Measurements from ENCODE around the gene KCNK1. TPM values are rescaled to one million over a fixed set of nuclear protein-coding genes. Genes with fewer than 3 reads are reported as not detected.
"Not testable (repeated sequence)": the region's sequence is repeated elsewhere in the genome, so short reads cannot be mapped to it uniquely, and the experiment has no call there.

KCNK1 gene
- total and polyA plus RNA-seq, 8 donors = 4.3 to 16.3 (median 5.4) TPM

DNA sequence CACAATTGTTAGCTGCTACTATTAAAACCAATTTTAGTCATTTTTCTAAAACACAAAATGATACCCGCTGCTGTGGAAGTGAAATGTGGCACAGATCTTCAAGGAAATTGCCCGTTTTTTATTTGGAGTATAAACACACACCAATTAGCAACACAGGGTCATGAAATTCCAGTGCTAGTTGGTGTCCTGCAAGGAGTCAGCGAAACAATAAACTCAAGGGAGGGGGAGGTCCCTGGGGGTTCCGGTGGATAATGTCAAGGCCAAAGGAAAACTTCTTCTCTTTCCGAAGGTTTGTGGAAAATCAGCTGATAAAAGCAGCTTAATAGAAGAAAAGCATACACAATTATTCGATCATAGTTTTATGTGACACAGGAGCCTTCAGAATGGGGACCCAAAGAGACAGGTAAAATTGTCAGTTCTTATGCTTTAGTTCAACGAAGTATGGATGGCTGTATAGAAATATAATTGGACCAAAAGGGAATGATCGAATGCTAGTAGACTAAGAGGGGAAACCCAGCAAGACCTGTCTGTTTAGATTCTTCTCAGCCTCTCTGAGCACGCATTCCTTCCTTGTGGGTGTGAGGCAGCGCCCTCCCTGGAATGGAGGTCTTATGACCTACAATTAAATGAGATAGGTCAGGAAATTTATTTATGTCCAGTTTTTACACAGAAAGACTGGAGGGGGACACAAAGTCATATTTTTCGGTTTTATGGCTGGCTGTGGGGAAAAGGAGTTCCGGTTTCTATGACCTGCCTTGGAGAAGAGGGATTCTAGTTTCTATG, 65.9 kb downstream of the KCNK1 start:
- Histone ChIP-seq H3K4me1 (no peaks in the 10 kb centered on the region), H3K27me3 (no peaks in the 10 kb centered on the region), H3K27ac (no peak overlapping the region), H3K36me3 (no peaks in the 10 kb centered on the region), H3K4me3 (no peak overlapping the region), H3K9me3 (no peaks in the 10 kb centered on the region)
- intact Hi-C loops (cut with DNase I) = no loop called here
- TF ChIP-seq, protein P1, sequence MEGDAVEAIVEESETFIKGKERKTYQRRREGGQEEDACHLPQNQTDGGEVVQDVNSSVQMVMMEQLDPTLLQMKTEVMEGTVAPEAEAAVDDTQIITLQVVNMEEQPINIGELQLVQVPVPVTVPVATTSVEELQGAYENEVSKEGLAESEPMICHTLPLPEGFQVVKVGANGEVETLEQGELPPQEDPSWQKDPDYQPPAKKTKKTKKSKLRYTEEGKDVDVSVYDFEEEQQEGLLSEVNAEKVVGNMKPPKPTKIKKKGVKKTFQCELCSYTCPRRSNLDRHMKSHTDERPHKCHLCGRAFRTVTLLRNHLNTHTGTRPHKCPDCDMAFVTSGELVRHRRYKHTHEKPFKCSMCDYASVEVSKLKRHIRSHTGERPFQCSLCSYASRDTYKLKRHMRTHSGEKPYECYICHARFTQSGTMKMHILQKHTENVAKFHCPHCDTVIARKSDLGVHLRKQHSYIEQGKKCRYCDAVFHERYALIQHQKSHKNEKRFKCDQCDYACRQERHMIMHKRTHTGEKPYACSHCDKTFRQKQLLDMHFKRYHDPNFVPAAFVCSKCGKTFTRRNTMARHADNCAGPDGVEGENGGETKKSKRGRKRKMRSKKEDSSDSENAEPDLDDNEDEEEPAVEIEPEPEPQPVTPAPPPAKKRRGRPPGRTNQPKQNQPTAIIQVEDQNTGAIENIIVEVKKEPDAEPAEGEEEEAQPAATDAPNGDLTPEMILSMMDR (IDR thresholded peaks at IDR 0.05) = no peak
- DNase-seq (no peak), ATAC-seq (no peak)

DNA sequence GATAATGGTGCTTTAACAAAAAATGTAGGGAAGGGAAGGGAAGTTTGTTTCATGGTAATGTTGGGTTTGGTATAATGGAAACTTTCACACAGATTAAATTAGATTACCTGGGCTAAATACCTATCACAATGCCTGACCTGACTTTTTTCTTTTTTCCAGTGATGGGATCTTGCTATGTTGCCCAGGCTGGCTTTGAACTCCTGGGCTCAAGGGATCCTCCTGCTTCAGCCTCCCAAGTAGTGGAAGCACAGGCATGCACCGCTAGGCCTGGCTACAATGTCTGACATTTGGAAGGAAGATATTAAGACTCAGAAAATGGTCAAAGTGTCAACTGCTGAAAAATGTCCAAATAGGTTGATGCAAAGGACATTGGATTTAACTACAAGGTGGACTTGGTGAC, 67.4 kb downstream of the KCNK1 start:
- Histone ChIP-seq H3K27ac (no peak overlapping the region), H3K36me3 (no peaks in the 10 kb centered on the region), H3K9me3 (no peaks in the 10 kb centered on the region), H3K4me3 (no peak overlapping the region), H3K4me1 (no peaks in the 10 kb centered on the region), H3K27me3 (no peaks in the 10 kb centered on the region)
- ATAC-seq = no peak
- intact Hi-C loops (cut with DNase I) = no loop called here
- TF ChIP-seq, protein P1 (IDR thresholded peaks at IDR 0.05) = no peak
- no peak for DNase-seq

GRCh38 chr1:233686653-233687052, 72.7 kb downstream of the KCNK1 start:
- ATAC-seq; DNase-seq; intact Hi-C loops (cut with DNase I); H3K36me3 ChIP-seq; H3K4me1 ChIP-seq; H3K27me3 ChIP-seq; H3K4me3 ChIP-seq; H3K9me3 ChIP-seq; H3K27ac ChIP-seq: not testable (repeated sequence)

- Histone ChIP-seq H3K27ac (no peak overlapping the region), H3K36me3 (no peaks in the 10 kb centered on the region), H3K4me1 (peaks cover 0 to 3% of the 10 kb centered on the region in 2 donors), H3K4me3 (no peak overlapping the region), H3K27me3 (no peaks in the 10 kb centered on the region), H3K9me3 (no peaks in the 10 kb centered on the region)
- intact Hi-C loops (cut with DNase I) = no loop called here
- DNase-seq (no peak), ATAC-seq (peak; percentile 68)
- TF ChIP-seq, protein P1 (IDR thresholded peaks at IDR 0.05) = no peak
These were observed 75.3 kb downstream of the KCNK1 start for GRCh38 chr1:233689017-233689747.

DNA sequence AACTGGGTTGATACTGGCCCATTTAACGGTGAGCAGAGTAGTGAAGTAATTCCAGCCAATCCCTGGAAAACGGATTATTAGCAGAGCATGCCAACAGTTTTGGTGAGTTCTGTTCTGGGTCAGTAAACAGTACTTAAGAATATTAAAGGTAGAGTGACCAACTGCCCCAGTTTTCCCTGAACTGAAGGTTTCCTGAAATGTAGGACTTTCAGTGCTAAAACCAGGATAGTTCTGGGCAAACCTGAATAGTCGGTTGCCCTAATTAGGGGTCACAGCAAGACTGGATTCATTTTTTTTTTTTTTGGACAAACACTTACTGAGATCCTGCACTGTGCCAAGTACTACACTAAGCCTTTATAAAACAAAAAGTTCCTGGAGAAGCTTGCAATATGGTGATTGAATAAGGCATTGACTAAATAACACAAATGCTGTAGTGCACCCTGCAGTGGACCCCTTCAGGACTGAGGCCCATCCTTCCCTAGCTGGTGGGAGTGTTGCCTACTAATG, 75.9 kb downstream of the KCNK1 start:
- ATAC-seq (peak; percentile 52), DNase-seq (no peak)
- peaks cover 0 to 3% of the 10 kb centered on the region in 2 donors for H3K4me1 ChIP-seq
- TF ChIP-seq, protein P1 (IDR thresholded peaks at IDR 0.05) = no peak
- no peaks in the 10 kb centered on the region for H3K9me3 ChIP-seq
- no peak overlapping the region for H3K27ac ChIP-seq
- no peaks in the 10 kb centered on the region for H3K36me3 ChIP-seq
- H3K4me3 ChIP-seq = no peak overlapping the region
- intact Hi-C loops (cut with DNase I) = no loop called here
- H3K27me3 ChIP-seq = no peaks in the 10 kb centered on the region
